ENCODE results near the gene KSR1. TPM values are rescaled to one million over a fixed set of nuclear protein-coding genes. Genes with fewer than 3 reads are reported as not detected.
A peak's percentile ranks its signal among the peaks of the same experiment; 100 is the strongest.

Gene KSR1
- total RNA-seq, 1 donor from 2014 or later: 19.3 TPM

- DNase-seq (ENCODE audit: low read depth, low spot score): no peak
These were observed 57.6 kb downstream of the KSR1 start for GRCh38 chr17:27513849-27514248.

- DNase-seq (ENCODE audit: low read depth, low spot score): no peak
These were observed 58.6 kb downstream of the KSR1 start for GRCh38 chr17:27514595-27515413.

- DNase-seq (ENCODE audit: low read depth, low spot score): no peak
These were observed 61.8 kb downstream of the KSR1 start for GRCh38 chr17:27518048-27518447.

GRCh38 chr17:27518545-27519521 lies 62.6 kb downstream of the KSR1 start:
- DNase-seq (ENCODE audit: low read depth, low spot score): no peak

GRCh38 chr17:27519550-27519949 lies 63.3 kb downstream of the KSR1 start:
- DNase-seq (ENCODE audit: low read depth, low spot score): no peak

- no peak for DNase-seq (ENCODE audit: low read depth, low spot score)
These were observed 64.4 kb downstream of the KSR1 start for GRCh38 chr17:27520491-27521185.

GRCh38 chr17:27521281-27522027 lies 65.2 kb downstream of the KSR1 start:
- DNase-seq (ENCODE audit: low read depth, low spot score): no peak

- DNase-seq (ENCODE audit: low read depth, low spot score): no peak
These were observed 65.9 kb downstream of the KSR1 start for GRCh38 chr17:27522028-27522635.

GRCh38 chr17:27523712-27524111 lies 67.5 kb downstream of the KSR1 start:
- no peak for DNase-seq (ENCODE audit: low read depth, low spot score)

GRCh38 chr17:27524594-27524993 lies 68.3 kb downstream of the KSR1 start:
- DNase-seq (ENCODE audit: low read depth, low spot score): no peak

GRCh38 chr17:27525316-27525715 lies 69.1 kb downstream of the KSR1 start:
- DNase-seq (ENCODE audit: low read depth, low spot score): no peak

- DNase-seq (ENCODE audit: low read depth, low spot score): no peak
These were observed 69.8 kb downstream of the KSR1 start for GRCh38 chr17:27525836-27526603.

GRCh38 chr17:27526604-27527002 lies 70.4 kb downstream of the KSR1 start:
- DNase-seq (ENCODE audit: low read depth, low spot score): no peak

- peak; percentile 17 for DNase-seq (ENCODE audit: low read depth, low spot score)
These were observed 73.1 kb downstream of the KSR1 start for GRCh38 chr17:27529230-27529796.

- DNase-seq (ENCODE audit: low read depth, low spot score): no peak
These were observed 74.6 kb downstream of the KSR1 start for GRCh38 chr17:27530764-27531391.

GRCh38 chr17:27531469-27531961 lies 75.3 kb downstream of the KSR1 start:
- DNase-seq (ENCODE audit: low read depth, low spot score): no peak

- no peak for DNase-seq (ENCODE audit: low read depth, low spot score)
These were observed 76.3 kb downstream of the KSR1 start for GRCh38 chr17:27532269-27533263.
